Measurements from ENCODE around the gene CDK10.
"Not testable (repeated sequence)": the region's sequence is repeated elsewhere in the genome, so short reads cannot be mapped to it uniquely, and the experiment has no call there.

Gene CDK10

DNA sequence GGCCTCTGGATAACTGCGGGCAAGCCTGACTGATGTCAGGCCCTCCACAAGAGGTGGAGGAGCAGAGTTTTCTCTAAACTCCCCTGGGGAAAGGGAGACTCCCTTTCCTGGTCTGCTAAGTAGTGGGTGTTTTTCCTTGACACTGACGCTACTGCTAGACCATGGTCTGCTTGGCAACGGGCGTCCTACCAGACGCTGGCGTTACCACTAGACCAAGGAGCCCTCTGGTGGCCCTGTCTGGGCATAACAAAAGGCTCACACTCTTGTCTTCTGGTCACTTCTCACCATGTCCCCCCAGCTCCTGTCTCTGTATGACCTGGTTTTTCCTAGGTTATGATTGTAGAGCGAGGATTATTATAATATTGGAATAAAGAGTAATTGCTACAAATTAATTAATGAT, 19.5 kb upstream of the CDK10 start:
- not testable (repeated sequence) for H3K4me1 ChIP-seq (ENCODE audit: control insufficient read depth, low read length); H3K79me2 ChIP-seq (ENCODE audit: control insufficient read depth, low read length); H3K4me3 ChIP-seq (ENCODE audit: low read length); H3K36me3 ChIP-seq (ENCODE audit: control insufficient read depth, low read length); H3K27ac ChIP-seq (ENCODE audit: low read depth, low read length); H3K9me3 ChIP-seq (ENCODE audit: control insufficient read depth, insufficient read depth, low read length); H3K9me2 ChIP-seq (replicated peaks; ENCODE audit: control insufficient read depth, low read length); H3K4me2 ChIP-seq (ENCODE audit: low read length); H4K20me1 ChIP-seq (ENCODE audit: control insufficient read depth, insufficient read depth, low read depth, low read length); H3F3A ChIP-seq (ENCODE audit: control insufficient read depth, insufficient read depth); H3K27me3 ChIP-seq (ENCODE audit: control insufficient read depth, low read length)
- TF ChIP-seq, protein P1, sequence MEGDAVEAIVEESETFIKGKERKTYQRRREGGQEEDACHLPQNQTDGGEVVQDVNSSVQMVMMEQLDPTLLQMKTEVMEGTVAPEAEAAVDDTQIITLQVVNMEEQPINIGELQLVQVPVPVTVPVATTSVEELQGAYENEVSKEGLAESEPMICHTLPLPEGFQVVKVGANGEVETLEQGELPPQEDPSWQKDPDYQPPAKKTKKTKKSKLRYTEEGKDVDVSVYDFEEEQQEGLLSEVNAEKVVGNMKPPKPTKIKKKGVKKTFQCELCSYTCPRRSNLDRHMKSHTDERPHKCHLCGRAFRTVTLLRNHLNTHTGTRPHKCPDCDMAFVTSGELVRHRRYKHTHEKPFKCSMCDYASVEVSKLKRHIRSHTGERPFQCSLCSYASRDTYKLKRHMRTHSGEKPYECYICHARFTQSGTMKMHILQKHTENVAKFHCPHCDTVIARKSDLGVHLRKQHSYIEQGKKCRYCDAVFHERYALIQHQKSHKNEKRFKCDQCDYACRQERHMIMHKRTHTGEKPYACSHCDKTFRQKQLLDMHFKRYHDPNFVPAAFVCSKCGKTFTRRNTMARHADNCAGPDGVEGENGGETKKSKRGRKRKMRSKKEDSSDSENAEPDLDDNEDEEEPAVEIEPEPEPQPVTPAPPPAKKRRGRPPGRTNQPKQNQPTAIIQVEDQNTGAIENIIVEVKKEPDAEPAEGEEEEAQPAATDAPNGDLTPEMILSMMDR (IDR thresholded peaks at IDR 0.05; ENCODE audit: low read depth, low read length, poor library complexity, severe bottlenecking) = peak; percentile 50

DNA sequence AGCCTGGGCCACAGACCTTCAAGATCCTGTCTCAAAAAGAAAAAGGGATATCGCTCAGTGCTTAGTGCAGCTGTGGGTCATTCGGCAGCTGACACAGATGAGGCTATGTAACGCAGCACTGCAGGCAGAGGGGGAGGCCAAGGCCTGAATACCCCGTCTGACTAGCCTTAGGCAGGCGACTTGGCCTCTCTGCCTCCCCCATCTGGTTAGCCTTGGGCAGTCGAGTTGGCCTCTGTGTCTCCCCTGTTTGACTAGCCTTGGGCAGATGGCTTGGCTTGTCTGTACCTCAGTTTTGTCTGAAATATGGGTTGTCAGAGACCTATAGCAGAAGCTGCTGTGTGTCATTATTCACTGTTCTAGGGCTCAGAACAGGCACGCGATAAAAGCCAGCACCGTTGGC, 18.9 kb upstream of the CDK10 start:
- H3K4me1 ChIP-seq (ENCODE audit: control insufficient read depth, low read length) = no peaks in the 10 kb centered on the region
- peaks cover 5% of the 10 kb centered on the region for H3K36me3 ChIP-seq (ENCODE audit: control insufficient read depth, low read length)
- H4K20me1 ChIP-seq (ENCODE audit: control insufficient read depth, insufficient read depth, low read depth, low read length) = no peaks in the 10 kb centered on the region
- H3K27me3 ChIP-seq (ENCODE audit: control insufficient read depth, low read length) = no peaks in the 10 kb centered on the region
- no peak overlapping the region for H3K27ac ChIP-seq (ENCODE audit: low read depth, low read length)
- TF ChIP-seq EZH2phosphoT487 (IDR thresholded peaks at IDR 0.05; ENCODE audit: borderline replicate concordance, low read length) = no peak
- TF ChIP-seq, protein P1 (IDR thresholded peaks at IDR 0.05; ENCODE audit: low read depth, low read length, poor library complexity, severe bottlenecking) = no peak
- H3F3A ChIP-seq (ENCODE audit: control insufficient read depth, insufficient read depth) = no peaks in the 10 kb centered on the region
- no peak overlapping the region for H3K4me3 ChIP-seq (ENCODE audit: low read length)
- no peak overlapping the region for H3K4me2 ChIP-seq (ENCODE audit: low read length)
- no peaks in the 10 kb centered on the region for H3K9me3 ChIP-seq (ENCODE audit: control insufficient read depth, insufficient read depth, low read length)
- H3K79me2 ChIP-seq (ENCODE audit: control insufficient read depth, low read length) = no peaks in the 10 kb centered on the region
- no peaks in the 10 kb centered on the region for H3K9me2 ChIP-seq (replicated peaks; ENCODE audit: control insufficient read depth, low read length)

GRCh38 chr16:89668790-89669158, 17.7 kb upstream of the CDK10 start:
- Histone ChIP-seq H3K9me3 (ENCODE audit: control insufficient read depth, insufficient read depth, low read length) (no peaks in the 10 kb centered on the region), H3K27me3 (ENCODE audit: control insufficient read depth, low read length) (no peaks in the 10 kb centered on the region), H3K4me2 (ENCODE audit: low read length) (no peak overlapping the region), H3K4me1 (ENCODE audit: control insufficient read depth, low read length) (no peaks in the 10 kb centered on the region), H4K20me1 (ENCODE audit: control insufficient read depth, insufficient read depth, low read depth, low read length) (no peaks in the 10 kb centered on the region), H3K4me3 (ENCODE audit: low read length) (no peak overlapping the region), H3K9me2 (replicated peaks; ENCODE audit: control insufficient read depth, low read length) (no peaks in the 10 kb centered on the region), H3K79me2 (ENCODE audit: control insufficient read depth, low read length) (no peaks in the 10 kb centered on the region), H3F3A (ENCODE audit: control insufficient read depth, insufficient read depth) (no peaks in the 10 kb centered on the region), H3K36me3 (ENCODE audit: control insufficient read depth, low read length) (peaks cover 4% of the 10 kb centered on the region), H3K27ac (ENCODE audit: low read depth, low read length) (no peak overlapping the region)
- no peak for TF ChIP-seq EZH2phosphoT487 (IDR thresholded peaks at IDR 0.05; ENCODE audit: borderline replicate concordance, low read length)
- TF ChIP-seq, protein P1 (IDR thresholded peaks at IDR 0.05; ENCODE audit: low read depth, low read length, poor library complexity, severe bottlenecking) = no peak

DNA sequence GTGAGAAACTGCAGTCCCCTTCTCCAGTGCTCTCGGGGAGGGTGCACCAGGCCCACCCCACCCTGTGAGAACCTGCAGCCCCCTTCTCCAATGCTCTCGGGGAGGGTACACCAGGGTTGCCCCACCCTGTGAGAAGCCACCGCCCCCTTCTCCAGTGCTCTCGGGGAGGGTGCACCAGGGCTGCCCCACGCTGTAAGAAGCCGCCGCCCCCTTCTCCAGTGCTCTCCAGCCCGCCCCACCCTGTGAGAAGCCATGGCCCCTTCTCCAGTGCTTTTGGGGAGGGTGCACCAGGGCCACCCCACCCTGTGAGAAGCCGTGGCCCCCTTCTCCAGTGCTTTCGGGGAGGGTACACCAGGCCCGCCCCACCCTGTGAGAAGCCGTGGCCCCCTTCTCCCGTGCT, 16.7 kb upstream of the CDK10 start:
- no peak overlapping the region for H3K4me2 ChIP-seq (ENCODE audit: low read length)
- H3K4me3 ChIP-seq (ENCODE audit: low read length) = no peak overlapping the region
- H3K36me3 ChIP-seq (ENCODE audit: control insufficient read depth, low read length) = no peaks in the 10 kb centered on the region; the same call in none of the 2 replicates

More for the DNA sequence above, 16.7 kb upstream of the CDK10 start:
- no peaks in the 10 kb centered on the region for H3K9me2 ChIP-seq (replicated peaks; ENCODE audit: control insufficient read depth, low read length)
- H4K20me1 ChIP-seq (ENCODE audit: control insufficient read depth, insufficient read depth, low read depth, low read length) = no peaks in the 10 kb centered on the region
- no peaks in the 10 kb centered on the region for H3K79me2 ChIP-seq (ENCODE audit: control insufficient read depth, low read length)
- no peaks in the 10 kb centered on the region for H3F3A ChIP-seq (ENCODE audit: control insufficient read depth, insufficient read depth)
- no peaks in the 10 kb centered on the region for H3K27me3 ChIP-seq (ENCODE audit: control insufficient read depth, low read length)
- H3K27ac ChIP-seq (ENCODE audit: low read depth, low read length) = no peak overlapping the region
- no peaks in the 10 kb centered on the region for H3K9me3 ChIP-seq (ENCODE audit: control insufficient read depth, insufficient read depth, low read length)
- TF ChIP-seq, protein P1 (IDR thresholded peaks at IDR 0.05; ENCODE audit: low read depth, low read length, poor library complexity, severe bottlenecking) = no peak
- TF ChIP-seq EZH2phosphoT487 (IDR thresholded peaks at IDR 0.05; ENCODE audit: borderline replicate concordance, low read length) = no peak
- H3K4me1 ChIP-seq (ENCODE audit: control insufficient read depth, low read length) = no peaks in the 10 kb centered on the region
